Trophoblast cell (in vitro differentiated cells and primary cell): ENCODE data around the gene ELL2.
A peak's percentile ranks its signal among the peaks of the same experiment; 100 is the strongest.

Experiments used
- DNase-seq, 2 donors: peaks; one replicate each; pipeline ENCODE4 v3.0.0-alpha.2; 2016
- H2AFZ ChIP-seq: 2 replicates; pipeline ENCODE4 v1.6.1; 2013; ENCODE audit warnings: low read length, moderate library complexity, mild to moderate bottlenecking; ENCODE audit not compliant: insufficient read depth, poor library complexity
- H2AK5ac ChIP-seq: 2 replicates; pipeline ENCODE4 v1.6.1; 2013; ENCODE audit warnings: mild to moderate bottlenecking, low read length
- H2BK120ac ChIP-seq: 2 replicates; pipeline ENCODE4 v1.6.1; 2013; ENCODE audit warnings: low read length, mild to moderate bottlenecking, moderate library complexity; ENCODE audit not compliant: insufficient read depth, poor library complexity
- H2BK12ac ChIP-seq: 2 replicates; pipeline ENCODE4 v1.6.1; 2013; ENCODE audit warnings: mild to moderate bottlenecking, low read length, moderate library complexity
- H2BK5ac ChIP-seq: 2 replicates; pipeline ENCODE4 v1.6.1; 2013; ENCODE audit warnings: low read length, low read depth, moderate library complexity, mild to moderate bottlenecking; ENCODE audit not compliant: poor library complexity
- H3K14ac ChIP-seq: 2 replicates; pipeline ENCODE4 v1.6.1; 2013; ENCODE audit warnings: mild to moderate bottlenecking, low read length
- H3K18ac ChIP-seq: 2 replicates; pipeline ENCODE4 v1.6.1; 2013; ENCODE audit warnings: mild to moderate bottlenecking, low read length
- H3K23ac ChIP-seq: 2 replicates; pipeline ENCODE4 v1.6.1; 2013; ENCODE audit warnings: low read length
- H3K27ac ChIP-seq: 2 replicates; pipeline ENCODE4 v1.5.1; 2013; ENCODE audit warnings: low read depth, mild to moderate bottlenecking, inconsistent platforms, low read length, moderate library complexity
- H3K27me3 ChIP-seq: 2 replicates; pipeline ENCODE4 v1.6.1; 2013; ENCODE audit warnings: inconsistent platforms, mild to moderate bottlenecking, low read length, moderate library complexity; ENCODE audit not compliant: insufficient read depth
- H3K36me3 ChIP-seq, 2 experiments: 1 replicate in 1 of 2; 2 replicates in 1 of 2; pipeline ENCODE4 v1.6.1; 2013; ENCODE audit warnings: low read length in 2 of 2, mild to moderate bottlenecking in 2 of 2, moderate library complexity in 1 of 2; ENCODE audit not compliant: insufficient read depth in 2 of 2, control insufficient read depth in 1 of 2
- H3K4ac ChIP-seq: 2 replicates; pipeline ENCODE4 v1.6.1; 2013; ENCODE audit warnings: low read depth, mild to moderate bottlenecking, low read length, moderate library complexity
- H3K4me1 ChIP-seq, 2 experiments: 1 replicate in 1 of 2; 2 replicates in 1 of 2; pipeline ENCODE4 v1.6.1; 2013; ENCODE audit warnings: low read length in 2 of 2, mild to moderate bottlenecking in 2 of 2, moderate library complexity in 1 of 2; ENCODE audit not compliant: insufficient read depth in 2 of 2, control insufficient read depth in 1 of 2
- H3K4me2 ChIP-seq: 2 replicates; pipeline ENCODE4 v1.6.1; 2013; ENCODE audit warnings: inconsistent platforms, mild to moderate bottlenecking, low read length, moderate library complexity
- H3K4me3 ChIP-seq: 2 replicates; pipeline ENCODE4 v1.5.1; 2013; ENCODE audit warnings: mild to moderate bottlenecking, low read depth, low read length, inconsistent platforms
- H3K79me1 ChIP-seq: one replicate; pipeline ENCODE4 v1.6.1; 2013; ENCODE audit warnings: low read length
- H3K79me2 ChIP-seq: 2 replicates; pipeline ENCODE4 v1.6.1; 2013; ENCODE audit warnings: low read length, mild to moderate bottlenecking; ENCODE audit not compliant: control insufficient read depth, insufficient read depth, poor library complexity
- H3K9ac ChIP-seq: 2 replicates; pipeline ENCODE4 v1.6.1; 2013; ENCODE audit warnings: mild to moderate bottlenecking, low read length
- H3K9me3 ChIP-seq: 2 replicates; pipeline ENCODE4 v1.6.1; 2013; ENCODE audit warnings: low read depth, mild to moderate bottlenecking, control low read depth, inconsistent platforms, low read length; ENCODE audit not compliant: insufficient read depth
- H4K12ac ChIP-seq: 2 replicates; pipeline ENCODE4 v1.6.1; 2013; ENCODE audit warnings: low read depth, mild to moderate bottlenecking, low read length, moderate library complexity
- H4K8ac ChIP-seq: 2 replicates; pipeline ENCODE4 v1.6.1; 2013; ENCODE audit warnings: low read depth, mild to moderate bottlenecking, low read length, moderate library complexity
- H4K91ac ChIP-seq: one replicate; pipeline ENCODE4 v1.6.1; 2013; ENCODE audit warnings: low read depth, mild to moderate bottlenecking, low read length, moderate library complexity
- WGBS: extraction: QIAGEN DNeasy Blood & Tissue Kit; methylation state at CpG from one replicate; pipeline ENCODE4 v1.1.7; 2013; ENCODE audit warnings: missing lambda C conversion rate; ENCODE audit not compliant: insufficient read length, insufficient coverage; ENCODE audit errors: extremely low coverage; 5-methylcytosine and 5-hydroxymethylcytosine counted together

ELL2 gene

DNA sequence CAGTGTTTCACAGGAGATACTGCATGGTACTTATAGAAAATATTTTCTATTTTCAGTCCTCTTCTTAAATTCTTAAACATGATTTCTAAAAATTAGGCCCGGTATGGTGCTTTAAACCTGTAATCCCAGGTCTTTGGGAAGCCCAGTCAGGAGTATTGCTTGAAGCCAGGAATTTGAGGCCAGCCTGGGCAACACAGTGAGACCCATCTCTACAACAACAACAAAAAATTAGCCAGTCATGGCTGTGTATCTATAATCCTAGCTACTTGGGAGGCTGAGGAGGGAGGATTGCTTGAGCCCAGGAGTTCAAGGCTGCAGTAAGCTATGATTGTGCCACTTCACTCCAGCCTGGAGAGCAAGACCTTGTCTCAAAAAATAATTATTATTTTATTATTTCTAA lies 23.3 kb downstream of the ELL2 start:
- WGBS = no CpG with 5 or more reads among the region's 1 CpG
- Histone ChIP-seq H3K9ac (no peak overlapping the region), H2BK120ac (no peak overlapping the region), H4K91ac (no peak overlapping the region), H3K4me3 (no peak overlapping the region), H4K12ac (no peak overlapping the region), H3K27ac (no peak overlapping the region), H2BK12ac (no peak overlapping the region), H2BK5ac (no peak overlapping the region), H3K18ac (no peak overlapping the region), H3K4me1 (peaks cover 0 to 6% of the 10 kb centered on the region in 2 experiments), H3K4ac (no peak overlapping the region), H3K27me3 (no peaks in the 10 kb centered on the region), H3K36me3 (peaks cover 0 to 1% of the 10 kb centered on the region in 2 experiments), H3K4me2 (no peak overlapping the region), H3K14ac (no peak overlapping the region), H3K79me2 (no peaks in the 10 kb centered on the region), H3K23ac (no peak overlapping the region), H2AFZ (no peak overlapping the region), H3K79me1 (no peaks in the 10 kb centered on the region), H3K9me3 (no peaks in the 10 kb centered on the region), H4K8ac (no peak overlapping the region), H2AK5ac (no peak overlapping the region)
- no peak for DNase-seq

DNA sequence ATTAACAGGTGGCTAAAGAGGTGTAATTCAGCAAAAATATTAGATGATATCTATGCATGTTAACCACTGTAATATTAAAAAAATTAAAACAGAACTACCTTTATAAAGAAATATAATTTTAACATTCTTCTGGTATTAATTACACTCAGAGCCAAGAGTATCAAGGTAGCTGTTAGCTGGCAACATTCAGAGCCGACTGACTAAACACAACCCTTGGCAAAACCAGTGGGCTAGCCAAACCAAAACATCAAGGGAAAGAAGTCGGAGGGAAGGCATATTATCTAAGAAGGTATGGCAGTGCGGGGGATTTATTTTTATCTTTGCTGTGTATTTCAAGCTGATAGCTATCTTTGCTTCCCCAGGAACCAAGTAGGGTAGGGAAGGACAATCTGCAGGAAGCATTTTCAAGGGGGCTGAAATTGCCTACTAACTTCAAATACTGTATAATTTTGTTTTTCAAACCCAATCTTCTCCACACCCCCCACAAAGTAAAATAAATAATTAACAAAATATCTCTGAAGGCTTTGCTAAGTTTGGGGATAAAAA lies 24.0 kb downstream of the ELL2 start:
- Histone ChIP-seq H3K9me3 (no peaks in the 10 kb centered on the region), H2BK12ac (no peak overlapping the region), H3K9ac (no peak overlapping the region), H2BK120ac (no peak overlapping the region), H2BK5ac (no peak overlapping the region), H3K23ac (no peak overlapping the region), H3K79me1 (no peaks in the 10 kb centered on the region), H3K4me1 (peaks cover 0 to 6% of the 10 kb centered on the region in 2 experiments), H3K4me2 (no peak overlapping the region), H2AK5ac (no peak overlapping the region), H3K4me3 (no peak overlapping the region), H3K79me2 (no peaks in the 10 kb centered on the region), H3K27me3 (no peaks in the 10 kb centered on the region), H4K8ac (no peak overlapping the region), H2AFZ (no peak overlapping the region), H4K12ac (no peak overlapping the region), H3K36me3 (peaks cover 0 to 1% of the 10 kb centered on the region in 2 experiments), H3K14ac (no peak overlapping the region), H3K4ac (no peak overlapping the region), H3K27ac (no peak overlapping the region), H3K18ac (no peak overlapping the region), H4K91ac (no peak overlapping the region)
- DNase-seq = no peak
- no CpG with 5 or more reads among the region's 3 CpGs for WGBS

DNA sequence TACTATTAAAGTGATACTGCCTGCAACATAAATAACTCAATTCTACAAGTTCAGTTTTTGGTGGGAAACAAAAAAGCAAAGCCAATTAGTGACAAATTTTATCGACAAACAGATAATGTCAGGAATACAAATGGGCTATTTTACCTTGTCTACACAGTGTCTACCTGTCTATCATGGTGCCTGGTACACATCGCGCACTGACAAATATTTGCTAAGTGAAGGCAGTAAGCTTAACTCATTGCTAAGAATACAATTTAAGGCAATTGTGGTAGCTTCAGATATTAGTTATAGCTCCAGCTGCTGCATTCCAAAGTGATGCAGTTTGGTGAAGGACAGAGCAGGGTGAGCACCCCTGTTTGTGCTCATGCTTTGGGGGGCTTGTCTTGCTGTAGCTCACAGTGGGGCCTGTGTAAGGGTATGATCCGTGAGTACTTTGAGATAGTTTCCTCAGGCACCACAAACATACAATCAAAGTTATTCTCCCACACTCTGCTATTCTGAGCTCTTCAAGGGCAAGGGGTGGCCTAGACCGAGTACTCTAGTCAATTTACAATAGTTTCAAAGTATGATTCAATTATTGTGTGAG lies 24.7 kb downstream of the ELL2 start:
- H2BK5ac ChIP-seq = no peak overlapping the region
- no peak overlapping the region for H2AFZ ChIP-seq
- no CpG with 5 or more reads among the region's 5 CpGs for WGBS
- H4K91ac ChIP-seq = no peak overlapping the region
- DNase-seq = no peak
- no peak overlapping the region for H4K8ac ChIP-seq
- no peaks in the 10 kb centered on the region for H3K79me2 ChIP-seq
- no peaks in the 10 kb centered on the region for H3K27me3 ChIP-seq
- H3K36me3 ChIP-seq = peaks cover 0 to 1% of the 10 kb centered on the region in 2 experiments
- no peak overlapping the region for H3K27ac ChIP-seq
- no peaks in the 10 kb centered on the region for H3K9me3 ChIP-seq
- no peak overlapping the region for H3K14ac ChIP-seq
- H3K4me2 ChIP-seq = no peak overlapping the region
- no peaks in the 10 kb centered on the region for H3K79me1 ChIP-seq
- H2BK120ac ChIP-seq = no peak overlapping the region
- peak overlapping the region; percentile 75 for H3K23ac ChIP-seq
- H4K12ac ChIP-seq = no peak overlapping the region
- H3K18ac ChIP-seq = no peak overlapping the region
- H3K9ac ChIP-seq = peak overlapping the region; percentile 78
- no peak overlapping the region for H2AK5ac ChIP-seq
- H3K4me1 ChIP-seq = peaks cover 0 to 6% of the 10 kb centered on the region in 2 experiments
- no peak overlapping the region for H2BK12ac ChIP-seq
- no peak overlapping the region for H3K4me3 ChIP-seq
- no peak overlapping the region for H3K4ac ChIP-seq

GRCh38 chr5:95935553-95936100 lies 26.0 kb downstream of the ELL2 start:
- Histone ChIP-seq H2AFZ (no peak overlapping the region), H4K12ac (no peak overlapping the region), H3K23ac (no peak overlapping the region), H3K27me3 (no peaks in the 10 kb centered on the region), H3K4me2 (no peak overlapping the region), H3K36me3 (peaks cover 0 to 1% of the 10 kb centered on the region in 2 experiments), H3K79me1 (no peaks in the 10 kb centered on the region), H3K14ac (no peak overlapping the region), H3K27ac (no peak overlapping the region), H2BK120ac (no peak overlapping the region), H3K18ac (no peak overlapping the region), H3K9me3 (no peaks in the 10 kb centered on the region), H4K8ac (no peak overlapping the region), H3K4me1 (peaks cover 0 to under 1% of the 10 kb centered on the region in 2 experiments), H2AK5ac (no peak overlapping the region), H3K4ac (no peak overlapping the region), H2BK12ac (no peak overlapping the region), H4K91ac (no peak overlapping the region), H3K79me2 (no peaks in the 10 kb centered on the region), H2BK5ac (no peak overlapping the region), H3K9ac (no peak overlapping the region), H3K4me3 (no peak overlapping the region)
- WGBS = no CpG with 5 or more reads among the region's 2 CpGs
- no peak for DNase-seq
